NCI-H187 treated with DMSO at 0.1 percent for 48 hours (cell line): Measurements from ENCODE around the gene P3H3.
A peak's percentile ranks its signal among the peaks of the same experiment; 100 is the strongest.

ENCODE experiments used
- DNase-seq: peaks from one replicate; lab custom pipeline; 2025; lab: John Stamatoyannopoulos, UW

The P3H3 gene

GRCh38 chr12:6826734-6827436 lies 1.3 kb upstream of the P3H3 start:
- no peak for DNase-seq

- DNase-seq: peak; percentile 58
Observed at GRCh38 chr12:6827437-6827911, 733 bp upstream of the P3H3 start.

DNA sequence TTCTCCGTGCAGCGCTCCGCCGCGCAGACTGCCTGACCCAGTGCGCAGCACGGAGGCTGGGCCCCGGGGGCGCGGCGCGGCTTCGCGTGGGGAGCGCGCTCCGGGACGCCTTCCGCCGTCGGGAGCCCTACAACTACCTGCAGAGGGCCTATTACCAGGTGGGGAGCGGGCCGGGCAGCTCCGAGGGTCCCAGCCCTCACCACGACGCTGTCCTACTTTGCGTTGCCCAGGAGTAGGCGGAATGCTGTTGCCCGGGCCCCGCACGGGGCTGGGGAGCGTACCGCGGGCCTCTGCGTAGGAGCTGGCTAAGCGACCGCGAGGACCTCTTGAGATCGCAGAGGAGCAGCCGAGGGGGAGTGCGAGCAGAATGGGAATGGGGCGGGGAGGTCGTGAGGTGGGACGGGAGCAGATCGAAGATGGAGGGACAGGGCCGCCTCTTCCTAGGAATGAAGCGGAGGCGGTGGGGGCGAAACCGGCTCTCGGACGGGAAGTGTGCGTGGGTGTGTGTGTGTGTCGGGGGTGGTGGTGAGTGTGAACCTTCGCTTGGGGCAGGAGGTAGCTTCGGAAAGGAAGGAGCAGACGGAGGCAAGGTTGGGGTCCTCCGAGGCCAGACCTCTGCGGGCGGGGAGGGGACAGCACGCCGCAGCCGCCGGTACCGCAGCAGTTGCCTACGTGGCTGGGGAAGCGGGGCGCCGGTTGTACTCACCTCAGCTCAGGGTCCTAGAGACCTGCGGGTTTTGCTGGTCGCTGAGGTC lies 751 bp downstream of the P3H3 start:
- no peak for DNase-seq

- DNase-seq: no peak
Observed at GRCh38 chr12:6829536-6830220, 1.5 kb downstream of the P3H3 start.

- no peak for DNase-seq
Observed at GRCh38 chr12:6830286-6830890, 2.2 kb downstream of the P3H3 start.

GRCh38 chr12:6830999-6831398 lies 2.8 kb downstream of the P3H3 start:
- no peak for DNase-seq

- DNase-seq: no peak
Observed at GRCh38 chr12:6831450-6831995, 3.3 kb downstream of the P3H3 start.

DNA sequence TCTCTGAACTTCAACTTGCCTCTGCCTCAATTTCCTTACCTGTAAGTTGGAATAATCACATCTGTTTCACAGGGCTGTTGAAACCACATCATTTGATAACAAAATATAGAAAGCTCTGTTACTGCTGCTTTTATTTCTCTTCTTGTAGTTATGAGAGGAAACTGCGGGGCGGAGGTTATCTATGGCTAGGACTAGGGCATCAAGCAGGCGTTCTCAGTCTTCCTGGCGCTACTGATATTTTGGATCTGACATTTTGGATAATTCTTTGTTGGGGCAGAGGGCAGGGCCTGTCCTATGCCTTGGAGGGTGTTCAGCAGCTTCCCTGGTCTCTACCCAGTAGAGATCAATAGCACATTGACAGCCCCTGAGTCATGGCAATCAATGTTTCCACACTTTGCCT lies 3.9 kb downstream of the P3H3 start:
- no peak for DNase-seq

- no peak for DNase-seq
Observed at GRCh38 chr12:6833189-6833890, 5.1 kb downstream of the P3H3 start.

DNA sequence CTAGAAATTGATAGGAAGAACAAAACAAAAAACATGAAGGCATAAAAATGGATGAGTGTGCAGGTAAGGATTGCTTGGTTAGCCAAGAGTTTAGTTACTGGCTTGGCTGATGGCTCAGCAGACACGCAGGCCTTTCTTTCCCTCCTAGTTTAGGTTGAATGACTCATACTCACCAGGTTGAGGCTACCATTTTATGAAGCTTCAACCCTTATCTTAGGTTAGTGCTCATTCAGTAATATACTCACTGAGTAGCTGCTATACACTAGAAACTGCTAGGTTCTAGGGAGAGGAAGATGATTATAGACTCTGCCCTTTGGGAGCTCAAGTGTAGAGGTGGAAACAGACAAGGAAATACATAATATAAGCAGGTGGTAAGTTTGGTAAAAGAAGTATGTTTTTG lies 6.0 kb downstream of the P3H3 start:
- DNase-seq: no peak

DNA sequence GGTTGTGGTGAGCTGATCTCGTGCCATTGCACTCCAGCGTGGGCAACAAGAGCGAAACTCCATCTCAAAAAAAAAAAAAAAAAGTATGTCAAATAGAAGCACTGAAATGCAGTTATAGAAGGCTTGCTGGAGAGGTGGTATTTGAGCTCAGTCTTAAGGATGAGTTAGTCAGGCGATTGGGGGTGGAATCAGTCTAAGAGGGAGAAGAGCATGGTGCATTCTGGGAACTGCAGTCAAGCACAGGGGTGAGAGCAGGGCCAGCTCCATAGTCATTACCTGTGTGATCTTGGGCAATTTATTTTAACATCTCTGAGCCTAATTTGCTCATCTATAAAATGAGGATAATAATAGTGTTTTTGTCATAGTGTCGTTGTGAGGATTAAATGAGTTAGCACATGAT lies 6.7 kb downstream of the P3H3 start:
- DNase-seq: no peak

DNA sequence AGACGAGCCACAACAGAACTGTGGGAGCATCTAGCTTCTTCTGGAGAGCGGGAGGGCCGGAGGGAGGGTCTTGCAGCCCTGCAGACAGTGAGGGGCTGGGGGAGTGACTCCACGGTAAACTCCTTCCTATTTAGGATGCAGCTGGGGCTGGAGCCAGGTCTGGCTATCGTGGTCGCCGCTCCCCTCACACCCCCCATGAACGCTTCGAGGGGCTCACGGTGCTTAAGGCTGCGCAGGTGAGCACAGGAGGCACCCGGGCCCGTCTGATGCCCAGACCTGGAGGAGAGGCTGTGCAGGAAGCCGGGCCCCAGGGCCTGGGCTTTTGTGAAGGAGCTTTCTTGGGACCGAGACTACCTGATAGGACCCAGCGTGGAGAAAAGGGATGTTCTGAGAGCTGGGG lies 8.6 kb downstream of the P3H3 start:
- DNase-seq: no peak

- DNase-seq: no peak
Observed at GRCh38 chr12:6837370-6838060, 9.3 kb downstream of the P3H3 start.

DNA sequence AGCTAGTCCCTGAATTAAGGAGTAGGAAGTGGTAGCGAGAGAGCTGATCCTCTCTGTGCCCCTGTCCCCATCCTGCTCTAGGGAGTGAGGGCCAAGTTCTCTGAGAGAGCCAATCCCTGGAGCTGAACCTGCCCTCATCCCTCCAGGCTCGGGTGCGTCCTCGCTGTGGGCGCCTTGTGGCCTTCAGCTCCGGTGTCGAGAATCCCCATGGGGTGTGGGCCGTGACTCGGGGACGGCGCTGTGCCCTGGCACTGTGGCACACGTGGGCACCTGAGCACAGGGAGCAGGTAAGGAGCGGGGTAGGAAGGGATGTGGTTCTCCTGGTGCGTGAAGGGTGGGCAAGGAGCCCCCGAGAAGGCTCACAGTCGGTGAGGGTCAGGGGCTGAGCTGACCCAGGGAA lies 10.6 kb downstream of the P3H3 start:
- no peak for DNase-seq

DNA sequence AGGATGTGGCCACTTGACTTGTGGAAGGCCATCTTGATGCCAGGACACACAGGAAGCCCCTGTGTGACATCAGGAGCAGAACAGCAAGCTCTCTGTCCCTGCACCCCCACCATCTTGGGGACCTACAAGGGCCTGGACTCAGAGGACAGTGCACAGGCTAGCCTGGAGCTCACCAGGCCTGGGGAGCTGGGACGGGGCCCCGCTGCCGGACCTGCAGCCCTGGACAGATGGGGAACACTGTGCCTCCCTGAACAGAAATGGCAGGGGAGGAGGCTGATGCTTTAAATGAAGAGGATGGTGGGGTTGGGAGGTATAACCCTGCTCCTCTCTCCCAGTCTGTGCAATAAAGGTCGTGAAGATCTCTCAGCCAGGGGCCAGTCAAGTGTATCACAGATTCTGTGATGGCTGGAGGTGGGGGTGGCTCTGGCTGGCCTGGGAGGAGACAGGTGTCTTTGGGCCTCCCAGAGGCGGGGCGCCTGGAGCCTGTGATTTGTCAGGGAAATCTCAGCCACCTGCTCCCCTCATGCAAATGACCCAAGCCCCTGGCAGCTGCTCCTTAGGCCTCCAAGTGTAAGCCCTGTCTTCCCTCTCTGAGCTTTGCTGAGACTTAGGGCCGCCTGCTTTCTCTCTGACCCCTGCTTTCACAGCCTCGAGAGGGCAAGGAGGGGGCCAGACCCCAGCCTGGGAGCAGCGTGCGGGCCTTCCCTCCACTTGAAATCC lies 11.4 kb downstream of the P3H3 start:
- DNase-seq: peak; percentile 82

DNA sequence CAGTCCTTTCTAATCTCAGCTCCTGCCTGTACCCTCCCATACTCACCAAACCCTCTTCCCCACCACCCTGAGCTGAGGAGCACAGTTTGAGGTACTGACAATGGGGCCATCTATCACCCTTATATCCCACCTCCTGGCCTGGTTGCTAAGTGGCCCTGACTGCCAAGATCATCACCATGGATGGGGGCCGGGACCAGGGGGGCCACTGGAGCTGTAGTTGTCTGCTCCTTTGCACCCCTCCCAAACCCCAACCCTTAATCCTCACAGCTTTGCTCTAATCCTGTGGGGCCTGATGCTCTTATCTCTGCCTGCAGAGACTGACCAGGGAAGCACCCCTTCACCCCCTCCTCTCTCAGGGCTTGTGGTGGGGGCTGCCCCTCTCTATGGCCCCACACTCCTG lies 12.1 kb downstream of the P3H3 start:
- no peak for DNase-seq

DNA sequence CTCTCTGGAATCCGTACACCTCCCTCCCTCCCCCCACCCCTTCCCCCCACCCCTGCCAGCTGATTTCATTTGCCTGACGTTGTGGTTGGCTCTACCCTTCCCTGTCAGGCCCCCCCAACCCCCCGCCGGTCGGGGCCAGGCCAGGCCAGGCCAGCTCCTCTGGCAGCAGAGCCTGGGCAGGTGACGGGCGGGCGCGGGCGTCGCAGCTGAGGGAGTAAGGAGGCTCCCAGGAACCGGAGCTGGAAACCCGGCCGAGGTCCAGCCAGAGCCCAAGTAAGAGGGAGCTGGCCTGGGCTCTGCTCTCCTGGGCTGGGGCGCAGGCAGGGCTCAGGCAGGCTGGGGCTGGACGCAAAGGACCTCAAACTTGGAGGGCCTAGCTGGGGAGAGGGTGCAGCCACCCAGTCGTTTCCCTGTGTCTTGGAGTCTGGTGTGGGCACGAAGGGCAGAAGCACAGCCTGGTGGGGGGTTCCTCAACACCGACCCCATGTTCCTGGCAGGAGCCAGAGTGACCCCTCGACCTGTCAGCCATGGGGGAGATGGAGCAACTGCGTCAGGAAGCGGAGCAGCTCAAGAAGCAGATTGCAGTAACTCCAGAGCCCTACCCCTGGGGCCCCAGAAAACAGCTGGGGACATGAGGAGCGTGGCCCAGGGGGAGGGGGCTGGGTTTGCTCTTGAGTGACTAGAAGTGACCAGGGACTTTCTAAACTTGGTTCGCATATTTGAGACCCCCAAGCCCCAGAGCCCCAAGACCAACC lies 12.7 kb downstream of the P3H3 start, which contains the start of gene GNB3:
Gene GNB3 (plus strand): TSS at position 165 of the 755 bp plus-strand sequence. CDS start 363 bp downstream, at position 528.
- no peak for DNase-seq

- DNase-seq: no peak
Observed at GRCh38 chr12:6842075-6842474, 13.9 kb downstream of the P3H3 start.

- DNase-seq: no peak
Observed at GRCh38 chr12:6843118-6843902, 15.1 kb downstream of the P3H3 start.
